ENCODE results near the gene MCTP1.

- TF ChIP-seq POLR2A (IDR thresholded peaks at IDR 0.05) = no peak
- no peak for TF ChIP-seq CTCF (IDR thresholded peaks at IDR 0.05)
- TF ChIP-seq POLR2AphosphoS5 (IDR thresholded peaks at IDR 0.05; ENCODE audit: insufficient read depth in 1 of 2, low read depth in 1 of 2) = no peak
Observed at GRCh38 chr5:94863951-94864350, 420.9 kb downstream of the MCTP1 start.

Measured in vagina (tissue), 2 donors.